Measurements from ENCODE around the gene PHOX2A.

Gene PHOX2A

GRCh38 chr11:72233056-72233772 is 10.8 kb downstream of the PHOX2A start:
- no peak for TF ChIP-seq EZH2 (IDR thresholded peaks at IDR 0.05)
- no peak for TF ChIP-seq FOXP2 (optimal IDR thresholded peaks at IDR 0.05; ENCODE audit: control extremely low read depth, extremely low read length, insufficient read depth)
- TF ChIP-seq POLR2AphosphoS5 (IDR thresholded peaks at IDR 0.05; ENCODE audit: borderline replicate concordance, low read depth, low read length) = no peak
- DNase-seq (ENCODE audit: low read depth, low spot score) = no peak
- Histone ChIP-seq H3K27ac (no peak overlapping the region), H3K9me3 (ENCODE audit: low read depth, low read length) (no peaks in the 10 kb centered on the region), H3K4me3 (no peak overlapping the region), H3K36me3 (ENCODE audit: insufficient read depth, low read length) (peaks cover 63% of the 10 kb centered on the region; the same call in 1 of the 2 replicates), H3K9ac (ENCODE audit: insufficient read length) (no peak overlapping the region)

GRCh38 chr11:72232260-72233055 is 11.5 kb downstream of the PHOX2A start:
- peaks cover 59% of the 10 kb centered on the region; the same call in 1 of the 2 replicates for H3K36me3 ChIP-seq (ENCODE audit: insufficient read depth, low read length)
- no peak for DNase-seq (ENCODE audit: low read depth, low spot score)
- no peak overlapping the region for H3K4me3 ChIP-seq
- TF ChIP-seq EZH2 (IDR thresholded peaks at IDR 0.05) = no peak
- no peak for TF ChIP-seq FOXP2 (optimal IDR thresholded peaks at IDR 0.05; ENCODE audit: control extremely low read depth, extremely low read length, insufficient read depth)
- TF ChIP-seq POLR2AphosphoS5 (IDR thresholded peaks at IDR 0.05; ENCODE audit: borderline replicate concordance, low read depth, low read length) = no peak
- no peak overlapping the region for H3K27ac ChIP-seq
- no peaks in the 10 kb centered on the region for H3K9me3 ChIP-seq (ENCODE audit: low read depth, low read length)
- no peak overlapping the region for H3K9ac ChIP-seq (ENCODE audit: insufficient read length)

- Histone ChIP-seq H3K27ac (no peak overlapping the region), H3K4me3 (no peak overlapping the region), H3K36me3 (ENCODE audit: insufficient read depth, low read length) (peaks cover 51% of the 10 kb centered on the region; the same call in 1 of the 2 replicates), H3K9me3 (ENCODE audit: low read depth, low read length) (no peaks in the 10 kb centered on the region), H3K9ac (ENCODE audit: insufficient read length) (no peak overlapping the region)
- DNase-seq (ENCODE audit: low read depth, low spot score) = no peak
- TF ChIP-seq EZH2 (IDR thresholded peaks at IDR 0.05) (no peak), POLR2AphosphoS5 (IDR thresholded peaks at IDR 0.05; ENCODE audit: borderline replicate concordance, low read depth, low read length) (no peak), FOXP2 (optimal IDR thresholded peaks at IDR 0.05; ENCODE audit: control extremely low read depth, extremely low read length, insufficient read depth) (no peak)
Observed at GRCh38 chr11:72231396-72232259, 12.3 kb downstream of the PHOX2A start.

- H3K9ac ChIP-seq (ENCODE audit: insufficient read length) = no peak overlapping the region
- H3K4me3 ChIP-seq = no peak overlapping the region
- no peak for DNase-seq (ENCODE audit: low read depth, low spot score)
- TF ChIP-seq EZH2 (IDR thresholded peaks at IDR 0.05) (no peak), POLR2AphosphoS5 (IDR thresholded peaks at IDR 0.05; ENCODE audit: borderline replicate concordance, low read depth, low read length) (no peak), FOXP2 (optimal IDR thresholded peaks at IDR 0.05; ENCODE audit: control extremely low read depth, extremely low read length, insufficient read depth) (no peak)
- H3K9me3 ChIP-seq (ENCODE audit: low read depth, low read length) = no peaks in the 10 kb centered on the region
- peaks cover 49% of the 10 kb centered on the region; the same call in 1 of the 2 replicates for H3K36me3 ChIP-seq (ENCODE audit: insufficient read depth, low read length)
- no peak overlapping the region for H3K27ac ChIP-seq
Observed at GRCh38 chr11:72230764-72231365, 13.1 kb downstream of the PHOX2A start.

GRCh38 chr11:72229925-72230763 is 13.8 kb downstream of the PHOX2A start:
- no peak for DNase-seq (ENCODE audit: low read depth, low spot score)
- H3K9ac ChIP-seq (ENCODE audit: insufficient read length) = no peak overlapping the region
- no peaks in the 10 kb centered on the region for H3K9me3 ChIP-seq (ENCODE audit: low read depth, low read length)
- no peak overlapping the region for H3K4me3 ChIP-seq
- H3K27ac ChIP-seq = no peak overlapping the region
- TF ChIP-seq EZH2 (IDR thresholded peaks at IDR 0.05) = no peak
- TF ChIP-seq POLR2AphosphoS5 (IDR thresholded peaks at IDR 0.05; ENCODE audit: borderline replicate concordance, low read depth, low read length) = no peak
- TF ChIP-seq FOXP2 (optimal IDR thresholded peaks at IDR 0.05; ENCODE audit: control extremely low read depth, extremely low read length, insufficient read depth) = no peak
- peaks cover 47% of the 10 kb centered on the region; the same call in 1 of the 2 replicates for H3K36me3 ChIP-seq (ENCODE audit: insufficient read depth, low read length)

- DNase-seq (ENCODE audit: low read depth, low spot score) = no peak
- peaks cover 45% of the 10 kb centered on the region; the same call in 1 of the 2 replicates for H3K36me3 ChIP-seq (ENCODE audit: insufficient read depth, low read length)
- TF ChIP-seq FOXP2 (optimal IDR thresholded peaks at IDR 0.05; ENCODE audit: control extremely low read depth, extremely low read length, insufficient read depth) (no peak), POLR2AphosphoS5 (IDR thresholded peaks at IDR 0.05; ENCODE audit: borderline replicate concordance, low read depth, low read length) (no peak), EZH2 (IDR thresholded peaks at IDR 0.05) (no peak)
- no peak overlapping the region for H3K9ac ChIP-seq (ENCODE audit: insufficient read length)
- no peak overlapping the region for H3K27ac ChIP-seq
- H3K4me3 ChIP-seq = no peak overlapping the region
- no peaks in the 10 kb centered on the region for H3K9me3 ChIP-seq (ENCODE audit: low read depth, low read length)
Observed at GRCh38 chr11:72229336-72229924, 14.5 kb downstream of the PHOX2A start.

- TF ChIP-seq FOXP2 (optimal IDR thresholded peaks at IDR 0.05; ENCODE audit: control extremely low read depth, extremely low read length, insufficient read depth) (no peak), EZH2 (IDR thresholded peaks at IDR 0.05) (no peak), POLR2AphosphoS5 (IDR thresholded peaks at IDR 0.05; ENCODE audit: borderline replicate concordance, low read depth, low read length) (no peak)
Observed at GRCh38 chr11:72228844-72229231, 15.1 kb downstream of the PHOX2A start.

More at GRCh38 chr11:72228844-72229231, 15.1 kb downstream of the PHOX2A start:
- Histone ChIP-seq H3K9me3 (ENCODE audit: low read depth, low read length) (no peaks in the 10 kb centered on the region), H3K36me3 (ENCODE audit: insufficient read depth, low read length) (peaks cover 42% of the 10 kb centered on the region; the same call in 1 of the 2 replicates), H3K4me3 (no peak overlapping the region), H3K27ac (no peak overlapping the region), H3K9ac (ENCODE audit: insufficient read length) (no peak overlapping the region)
- no peak for DNase-seq (ENCODE audit: low read depth, low spot score)
